Naive thymus-derived CD4-positive, alpha-beta T cell (primary cell): ENCODE measurements around the gene CRYGS. TPM values are rescaled to one million over a fixed set of nuclear protein-coding genes. Genes with fewer than 3 reads are reported as not detected.

Experiments used
- ATAC-seq: fragments of 150-1000 bp; cut with Tn5 transposase; 2 replicates; pipeline ENCODE4 v1.10.0; 2021; ENCODE audit warnings: mild to moderate bottlenecking, moderate library complexity
- CTCF ChIA-PET: fragments of 350-600 bp; sonication (Branson Sonifier 250); formaldehyde crosslinking; loops from one replicate; lab custom pipeline; 2021; ENCODE audit warnings: antibody characterized with exemption; lab: Charles Lee
- POLR2A ChIA-PET: fragments of 350-600 bp; sonication (Branson Sonifier 250); formaldehyde crosslinking; loops from one replicate; lab custom pipeline; 2021; ENCODE audit warnings: antibody characterized with exemption, inconsistent platforms; lab: Charles Lee
- DNase-seq, 9 donors: peaks; one replicate each; pipeline versions ENCODE4 v3.0.0 to v3.0.0-alpha.2; 2020 to 2022; ENCODE audit warnings: mixed read lengths in 1 of 9
- H3K27ac ChIP-seq: one replicate; pipeline ENCODE4 v1.7.0; 2013; ENCODE audit warnings: mild to moderate bottlenecking, low read depth, low read length, moderate library complexity
- H3K27me3 ChIP-seq, 2 donors: one replicate each; pipeline ENCODE4 v1.7.0; 2013; ENCODE audit warnings: low read length in 2 of 2, mild to moderate bottlenecking in 2 of 2, moderate library complexity in 2 of 2; ENCODE audit not compliant: control insufficient read depth in 2 of 2, insufficient read depth in 2 of 2
- H3K36me3 ChIP-seq, 3 experiments: 1 replicate in 2 of 3; 2 replicates in 1 of 3; pipeline ENCODE4 v1.7.0; 2013; ENCODE audit warnings: low read length in 3 of 3, mild to moderate bottlenecking in 3 of 3, moderate library complexity in 1 of 3; ENCODE audit not compliant: insufficient read depth in 3 of 3, control insufficient read depth in 2 of 3
- H3K4me1 ChIP-seq, 2 donors: one replicate each; pipeline ENCODE4 v1.7.0; 2013; ENCODE audit warnings: low read length in 2 of 2, mild to moderate bottlenecking in 2 of 2, moderate library complexity in 1 of 2; ENCODE audit not compliant: control insufficient read depth in 2 of 2, insufficient read depth in 2 of 2
- H3K4me3 ChIP-seq: 2 replicates; pipeline ENCODE4 v1.7.0; 2013; ENCODE audit warnings: mild to moderate bottlenecking, low read length
- H3K9me3 ChIP-seq, 3 experiments: 1 replicate in 2 of 3; 2 replicates in 1 of 3; pipeline ENCODE4 v1.7.0; 2013; ENCODE audit warnings: low read length in 3 of 3; ENCODE audit not compliant: control insufficient read depth in 2 of 3
- H3K27ac Mint-ChIP-seq, 9 donors: one replicate each; pipeline ENCODE4 v1.8.0; 2020 to 2022; ENCODE audit warnings: mixed read lengths in 9 of 9, mild to moderate bottlenecking in 8 of 9, moderate library complexity in 5 of 9, inconsistent platforms in 2 of 9
- H3K27me3 Mint-ChIP-seq, 5 donors: one replicate each; pipeline ENCODE4 v1.8.0; 2021 to 2022; ENCODE audit warnings: mixed read lengths in 5 of 5, mild to moderate bottlenecking in 1 of 5
- H3K36me3 Mint-ChIP-seq, 5 donors: one replicate each; pipeline ENCODE4 v1.8.0; 2020 to 2022; ENCODE audit warnings: mixed read lengths in 5 of 5, mild to moderate bottlenecking in 3 of 5, inconsistent platforms in 1 of 5
- H3K4me1 Mint-ChIP-seq, 7 donors: one replicate each; pipeline ENCODE4 v1.8.0; 2020 to 2022; ENCODE audit warnings: mixed read lengths in 7 of 7, mild to moderate bottlenecking in 3 of 7, inconsistent platforms in 1 of 7
- H3K4me3 Mint-ChIP-seq, 10 donors: one replicate each; pipeline ENCODE4 v1.8.0; 2020 to 2022; ENCODE audit warnings: mild to moderate bottlenecking in 10 of 10, mixed read lengths in 10 of 10, moderate library complexity in 6 of 10, inconsistent platforms in 2 of 10
- H3K9me3 Mint-ChIP-seq, 11 donors: one replicate each; pipeline ENCODE4 v1.8.0; 2020 to 2022; ENCODE audit warnings: mixed read lengths in 11 of 11, mild to moderate bottlenecking in 4 of 11, inconsistent platforms in 1 of 11, moderate library complexity in 1 of 11
- intact Hi-C, 2 donors: fragments of 100-400 bp; cut with micrococcal nuclease; formaldehyde crosslinking; loops; one replicate each; pipeline ENCODE4 v1.15.1; 2023
- polyA plus RNA-seq, 2 donors: library from polyadenylated mRNA; unstranded; fragments of 300-500 nt; fragmentation: Illumina TruSeq; gene quantifications; one replicate each; pipeline ENCODE4 v1.2.3, GENCODE V29; 2021
- total RNA-seq, 6 experiments: library from RNA in 5 of 6; stranded (reverse) in 5 of 6; gene quantifications; 1 replicate in 5 of 6; 2 replicates in 1 of 6; pipeline ENCODE4 v1.2.3 and lab custom pipeline; 2021 to 2026

The CRYGS gene
- total and polyA plus RNA-seq, 7 experiments from 2014 or later: 0.26 to 13.9 (median 4.5) TPM; not detected in 1

GRCh38 chr3:186577521-186577920, 33.3 kb upstream of the CRYGS start:
- Histone ChIP-seq H3K9me3 (no peaks in the 10 kb centered on the region), H3K27me3 (no peaks in the 10 kb centered on the region), H3K4me3 (no peak overlapping the region), H3K4me1 (no peaks in the 10 kb centered on the region), H3K36me3 (peaks cover 12 to 57% (median 42%) of the 10 kb centered on the region in 3 experiments), H3K27ac (no peak overlapping the region)
- ChIA-PET POLR2A (interaction anchor here (0.6 to 0.8 kb wide), 2 partner anchors 206 to 227 kb away, joined by 3 to 7 read pairs; partner anchors contain the start of gene EIF4A2), CTCF (interaction anchor here (1.4 kb wide), 1 partner anchor 39 kb away, joined by 4 read pairs; no protein-coding TSS in a partner anchor)
- Mint-ChIP-seq H3K27me3 (no peaks in the 10 kb centered on the region), H3K27ac (peak overlapping the region in 1 of 9 donors; percentile 14), H3K4me1 (peaks cover 5 to 30% (median 20%) of the 10 kb centered on the region in 7 donors), H3K4me3 (no peak overlapping the region), H3K36me3 (peaks cover 8 to 57% (median 18%) of the 10 kb centered on the region in 5 donors), H3K9me3 (no peaks in the 10 kb centered on the region)
- ATAC-seq (no peak), DNase-seq (no peak)
- intact Hi-C loops: loop anchor here (10.0 kb wide), 1 partner anchor 1763 kb away; the partner anchor contains the start of gene VPS8 (in 2 of the 2)

- Histone ChIP-seq H3K9me3 (no peaks in the 10 kb centered on the region), H3K27ac (peak overlapping the region; percentile 95), H3K4me3 (peak overlapping the region; percentile 85), H3K27me3 (no peaks in the 10 kb centered on the region), H3K4me1 (peaks cover 18 to 26% of the 10 kb centered on the region in 2 donors), H3K36me3 (peaks cover 0 to 19% (median 10%) of the 10 kb centered on the region in 3 experiments)
- Mint-ChIP-seq H3K27ac (peak overlapping the region; percentile 33 to 99 (median 97)), H3K4me3 (peak overlapping the region; percentile 83 to 98 (median 95)), H3K36me3 (peaks cover 0 to 25% (median 8%) of the 10 kb centered on the region in 5 donors), H3K27me3 (peaks cover 0 to 4% (median 0%) of the 10 kb centered on the region in 5 donors), H3K4me1 (peaks cover 20 to 68% (median 60%) of the 10 kb centered on the region in 7 donors), H3K9me3 (peaks cover 0 to 4% (median 0%) of the 10 kb centered on the region in 11 donors)
- POLR2A ChIA-PET: interaction anchor here (0.9 to 7.8 kb wide), 2 partner anchors 213 to 634 kb away, joined by 3 to 74 read pairs; partner anchors contain the start of genes EIF4A2 and TRA2B
- CTCF ChIA-PET: interaction anchor here (1.0 kb wide), 1 partner anchor 615 kb away, joined by 4 read pairs; no protein-coding TSS in a partner anchor
- no peak for DNase-seq
- intact Hi-C loops: loop anchor here (2.0 to 10.0 kb wide), 7 partner anchors 45 to 1757 kb away; partner anchors contain the start of genes VPS8 (in 2 of the 2), RTP4 (in 1 of the 2) and TMEM41A (in 1 of the 2)
- ATAC-seq: no peak
Observed at GRCh38 chr3:186571644-186572013, 27.4 kb upstream of the CRYGS start.

GRCh38 chr3:186570941-186571643, 26.9 kb upstream of the CRYGS start:
- Histone ChIP-seq H3K9me3 (no peaks in the 10 kb centered on the region), H3K4me1 (peaks cover 23 to 31% of the 10 kb centered on the region in 2 donors), H3K36me3 (peaks cover 0 to 13% (median 5%) of the 10 kb centered on the region in 3 experiments), H3K27ac (peak overlapping the region; percentile 95), H3K27me3 (no peaks in the 10 kb centered on the region), H3K4me3 (peak overlapping the region; percentile 85)
- DNase-seq (peak in 1 of 9 donors; percentile 8), ATAC-seq (no peak)
- POLR2A ChIA-PET: interaction anchor here (0.8 to 7.8 kb wide), 11 partner anchors 10 to 985 kb away, joined by 3 to 74 read pairs (median 3); partner anchors contain the start of genes EIF4A2, SENP2 and TRA2B
- Mint-ChIP-seq H3K36me3 (peaks cover 0 to 25% (median 7%) of the 10 kb centered on the region in 5 donors), H3K9me3 (peaks cover 0 to 5% (median 0%) of the 10 kb centered on the region in 11 donors), H3K27me3 (peaks cover 0 to 4% (median 0%) of the 10 kb centered on the region in 5 donors), H3K4me3 (peak overlapping the region; percentile 83 to 98 (median 95)), H3K4me1 (peaks cover 20 to 70% (median 65%) of the 10 kb centered on the region in 7 donors), H3K27ac (peak overlapping the region; percentile 85 to 99 (median 98))
- intact Hi-C loops: loop anchor here (1.0 to 10.0 kb wide), 15 partner anchors 46 to 1756 kb away; partner anchors contain the start of genes EIF4A2 (in 2 of the 2), RFC4 (in 2 of the 2), SENP2 (in 2 of the 2) and TRA2B (in 2 of the 2)
- CTCF ChIA-PET: interaction anchor here (1.0 kb wide), 1 partner anchor 615 kb away, joined by 4 read pairs; no protein-coding TSS in a partner anchor

- peaks cover 0 to 4% (median 0%) of the 10 kb centered on the region in 5 donors for H3K27me3 Mint-ChIP-seq
- H3K27ac ChIP-seq: peak within 1 kb of the TSS; percentile 95
- CTCF ChIA-PET: interaction anchor here (0.7 to 0.9 kb wide), 3 partner anchors 251 to 627 kb away, joined by 3 to 5 read pairs (median 4); no protein-coding TSS in a partner anchor
- H3K36me3 Mint-ChIP-seq: peaks cover 0 to 19% (median 5%) of the 10 kb centered on the region in 5 donors
- intact Hi-C loops: loop anchor here (1.0 to 10.0 kb wide), 15 partner anchors 46 to 1756 kb away; partner anchors contain the start of genes EIF4A2 (in 2 of the 2), RFC4 (in 2 of the 2), SENP2 (in 2 of the 2) and TRA2B (in 2 of the 2)
- peaks cover 0 to 5% (median 0%) of the 10 kb centered on the region in 11 donors for H3K9me3 Mint-ChIP-seq
- peak within 1 kb of the TSS; percentile 85 to 99 (median 98) for H3K27ac Mint-ChIP-seq
- peak; percentile 83 to 100 (median 99) for DNase-seq
- peak; percentile 91 for ATAC-seq
- peak within 1 kb of the TSS; percentile 83 to 98 (median 95) for H3K4me3 Mint-ChIP-seq
- peaks cover 20 to 70% (median 66%) of the 10 kb centered on the region in 7 donors for H3K4me1 Mint-ChIP-seq
- POLR2A ChIA-PET: interaction anchor here (0.7 to 7.8 kb wide), 13 partner anchors 9 to 1072 kb away, joined by 3 to 74 read pairs (median 3); partner anchors contain the start of genes EIF4A2, SENP2, TMEM41A and TRA2B
- no peaks in the 10 kb centered on the region for H3K27me3 ChIP-seq
- H3K36me3 ChIP-seq: peaks cover 0 to 6% (median 0%) of the 10 kb centered on the region in 3 experiments
- peaks cover 25 to 33% of the 10 kb centered on the region in 2 donors for H3K4me1 ChIP-seq
- peak within 1 kb of the TSS; percentile 85 for H3K4me3 ChIP-seq
- no peaks in the 10 kb centered on the region for H3K9me3 ChIP-seq
Observed at GRCh38 chr3:186570096-186570940, 26.1 kb upstream of the CRYGS start, which contains the start of gene DNAJB11. DNAJB11 (plus strand) TSS chr3:186570720; CDS start chr3:186570898, 178 bp downstream.

- H3K4me1 Mint-ChIP-seq: peaks cover 19 to 72% (median 64%) of the 10 kb centered on the region in 7 donors
- ATAC-seq (no peak), DNase-seq (no peak)
- ChIA-PET CTCF (interaction anchor here (0.7 to 0.9 kb wide), 3 partner anchors 252 to 627 kb away, joined by 3 to 5 read pairs (median 4); no protein-coding TSS in a partner anchor), POLR2A (interaction anchor here (0.7 to 7.8 kb wide), 13 partner anchors 9 to 1071 kb away, joined by 3 to 74 read pairs (median 3); partner anchors contain the start of genes EIF4A2, SENP2, TMEM41A and TRA2B)
- peak overlapping the region; percentile 85 to 99 (median 98) for H3K27ac Mint-ChIP-seq
- peak overlapping the region; percentile 77 for H3K4me3 ChIP-seq
- H3K36me3 Mint-ChIP-seq: peaks cover 0 to 16% (median 3%) of the 10 kb centered on the region in 5 donors
- intact Hi-C loops: loop anchor here (1.0 to 10.0 kb wide), 19 partner anchors 47 to 1755 kb away; partner anchors contain the start of genes EIF4A2 (in 2 of the 2), ETV5 (in 2 of the 2), RFC4 (in 2 of the 2) and SENP2 (in 2 of the 2)
- H3K36me3 ChIP-seq: peaks cover 0 to 6% (median 0%) of the 10 kb centered on the region in 3 experiments
- peak overlapping the region; percentile 79 for H3K27ac ChIP-seq
- H3K4me1 ChIP-seq: peaks cover 25 to 33% of the 10 kb centered on the region in 2 donors
- peak overlapping the region; percentile 83 to 98 (median 95) for H3K4me3 Mint-ChIP-seq
- no peaks in the 10 kb centered on the region for H3K27me3 ChIP-seq
- H3K9me3 Mint-ChIP-seq: peaks cover 0 to 5% (median 0%) of the 10 kb centered on the region in 11 donors
- H3K9me3 ChIP-seq: no peaks in the 10 kb centered on the region
- peaks cover 0 to 4% (median 0%) of the 10 kb centered on the region in 5 donors for H3K27me3 Mint-ChIP-seq
Observed at GRCh38 chr3:186569779-186570095, 25.6 kb upstream of the CRYGS start.
